SK-N-MC (cell line): ENCODE data around the gene DAB1.

Experiments used
- DNase-seq: peaks from one replicate; pipeline ENCODE4 v3.0.0-alpha.2; 2011; ENCODE audit warnings: low read depth, low spot score
- H3K27ac ChIP-seq: fragments of 200-600 bp; sonication (generic); 2 replicates; pipeline ENCODE4 v1.5.1; 2016; ENCODE audit warnings: mixed run types
- H3K36me3 ChIP-seq: fragments of 200-600 bp; sonication (generic); 2 replicates; pipeline ENCODE4 v1.6.1; 2017; ENCODE audit warnings: antibody characterized with exemption, low read length, mixed read lengths; ENCODE audit not compliant: insufficient read depth
- H3K4me3 ChIP-seq: fragments of 200-600 bp; sonication (generic); 2 replicates; pipeline ENCODE4 v1.5.1; 2016
- H3K9ac ChIP-seq: fragments of 200-600 bp; sonication (generic); 2 replicates; pipeline ENCODE4 v1.8.0; 2017; ENCODE audit warnings: mixed run types, mixed read lengths; ENCODE audit not compliant: insufficient read length
- H3K9me3 ChIP-seq: fragments of 200-600 bp; sonication (generic); 2 replicates; pipeline ENCODE4 v1.6.1; 2017; ENCODE audit warnings: low read depth, mild to moderate bottlenecking, antibody characterized with exemption, low read length, moderate library complexity, mixed read lengths
- EZH2 ChIP-seq: fragments of 200-600 bp; sonication (generic); IDR thresholded peaks from one replicate; pipeline ENCODE4 v1.6.1; 2017; ENCODE audit warnings: antibody characterized with exemption
- FOXP2 ChIP-seq: optimal IDR thresholded peaks from 2 replicates; pipeline ENCODE3; 2011; ENCODE audit warnings: mild to moderate bottlenecking, moderate library complexity; ENCODE audit not compliant: insufficient read depth; ENCODE audit errors: extremely low read length, control extremely low read depth
- POLR2AphosphoS5 ChIP-seq: IDR thresholded peaks from 2 replicates; pipeline ENCODE4 v1.6.1; 2012; ENCODE audit warnings: mild to moderate bottlenecking, low read depth, low read length, borderline replicate concordance

Gene DAB1

DNA sequence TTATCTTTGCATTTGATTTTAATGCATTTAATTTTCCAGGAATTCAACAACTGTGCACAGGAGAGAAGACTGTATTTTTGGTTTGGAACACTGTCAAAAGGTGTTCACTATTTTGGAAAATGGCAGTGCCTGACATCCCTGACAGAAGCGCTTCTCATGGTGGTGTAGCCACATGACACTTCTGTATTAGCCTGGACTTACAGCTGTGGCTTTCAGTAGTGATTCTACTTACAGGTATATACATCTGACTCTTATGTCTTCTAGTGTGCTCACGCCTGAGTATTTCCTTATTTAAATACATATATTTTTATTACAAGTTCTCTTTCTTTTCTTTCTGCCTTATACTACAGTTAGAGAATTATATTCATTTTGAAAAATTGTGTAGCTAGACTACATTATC lies 405.7 kb downstream of the DAB1 start:
- Histone ChIP-seq H3K4me3 (no peak overlapping the region), H3K9ac (no peak overlapping the region), H3K27ac (no peak overlapping the region), H3K9me3 (no peaks in the 10 kb centered on the region), H3K36me3 (no peaks in the 10 kb centered on the region)
- no peak for TF ChIP-seq EZH2
- no peak for TF ChIP-seq POLR2AphosphoS5
- no peak for TF ChIP-seq FOXP2
- no peak for DNase-seq

- Histone ChIP-seq H3K4me3 (no peak overlapping the region), H3K9ac (no peak overlapping the region), H3K9me3 (no peaks in the 10 kb centered on the region), H3K36me3 (no peaks in the 10 kb centered on the region), H3K27ac (no peak overlapping the region)
- DNase-seq = no peak
- no peak for TF ChIP-seq FOXP2
- TF ChIP-seq EZH2 = no peak
- TF ChIP-seq POLR2AphosphoS5 = no peak
Observed at GRCh38 chr1:57017717-57018116, 406.1 kb downstream of the DAB1 start.

- no peak for DNase-seq
- no peak for TF ChIP-seq POLR2AphosphoS5
- H3K9ac ChIP-seq = no peak overlapping the region
- H3K9me3 ChIP-seq = no peaks in the 10 kb centered on the region
- H3K27ac ChIP-seq = no peak overlapping the region
- H3K4me3 ChIP-seq = no peak overlapping the region
- no peaks in the 10 kb centered on the region for H3K36me3 ChIP-seq
Observed at GRCh38 chr1:57017200-57017599, 406.7 kb downstream of the DAB1 start.

GRCh38 chr1:57015071-57015470 lies 408.8 kb downstream of the DAB1 start:
- Histone ChIP-seq H3K9me3 (no peaks in the 10 kb centered on the region), H3K27ac (no peak overlapping the region), H3K36me3 (no peaks in the 10 kb centered on the region), H3K9ac (no peak overlapping the region), H3K4me3 (no peak overlapping the region)
- no peak for DNase-seq
- TF ChIP-seq POLR2AphosphoS5 (no peak), EZH2 (no peak), FOXP2 (no peak)

- no peak for DNase-seq
- no peaks in the 10 kb centered on the region for H3K36me3 ChIP-seq
Observed at GRCh38 chr1:57013522-57013921, 410.3 kb downstream of the DAB1 start.

GRCh38 chr1:57012315-57012714 lies 411.5 kb downstream of the DAB1 start:
- no peak overlapping the region for H3K27ac ChIP-seq
- no peaks in the 10 kb centered on the region for H3K9me3 ChIP-seq

More at GRCh38 chr1:57013522-57013921, 410.3 kb downstream of the DAB1 start:
- TF ChIP-seq EZH2 = no peak
- TF ChIP-seq POLR2AphosphoS5 = no peak
- TF ChIP-seq FOXP2 = no peak
- Histone ChIP-seq H3K4me3 (no peak overlapping the region), H3K9ac (no peak overlapping the region), H3K27ac (no peak overlapping the region), H3K9me3 (no peaks in the 10 kb centered on the region)

DNA sequence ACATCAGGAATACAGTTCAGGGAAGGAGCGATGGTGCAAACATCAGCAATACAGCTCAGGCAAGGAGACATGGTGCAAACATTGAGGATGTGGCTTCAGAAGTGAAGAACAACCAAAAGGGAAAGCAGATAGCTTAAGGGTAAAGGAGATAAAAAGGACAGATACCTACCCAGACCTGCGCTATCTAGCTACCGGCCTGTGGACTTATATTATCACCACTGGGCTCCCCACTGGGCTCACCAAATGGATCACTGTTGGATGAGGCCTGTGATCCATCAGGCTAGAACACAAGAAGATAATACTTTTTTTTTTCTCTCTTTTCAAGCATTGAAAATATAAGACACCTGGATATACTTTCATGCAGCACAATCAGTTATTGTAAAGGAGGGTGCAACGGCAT lies 413.3 kb downstream of the DAB1 start:
- TF ChIP-seq EZH2 (no peak), POLR2AphosphoS5 (no peak), FOXP2 (no peak)
- no peaks in the 10 kb centered on the region for H3K9me3 ChIP-seq
- DNase-seq = no peak
- no peaks in the 10 kb centered on the region for H3K36me3 ChIP-seq
- H3K4me3 ChIP-seq = no peak overlapping the region
- H3K9ac ChIP-seq = no peak overlapping the region
- no peak overlapping the region for H3K27ac ChIP-seq

More at GRCh38 chr1:57012315-57012714, 411.5 kb downstream of the DAB1 start:
- H3K4me3 ChIP-seq = no peak overlapping the region
- H3K36me3 ChIP-seq = no peaks in the 10 kb centered on the region
- TF ChIP-seq POLR2AphosphoS5 (no peak), FOXP2 (no peak), EZH2 (no peak)
- DNase-seq = no peak
- H3K9ac ChIP-seq = no peak overlapping the region

- Histone ChIP-seq H3K27ac (no peak overlapping the region), H3K4me3 (no peak overlapping the region), H3K9me3 (no peaks in the 10 kb centered on the region), H3K9ac (no peak overlapping the region), H3K36me3 (no peaks in the 10 kb centered on the region)
- no peak for TF ChIP-seq POLR2AphosphoS5
- no peak for TF ChIP-seq EZH2
- TF ChIP-seq FOXP2 = no peak
- DNase-seq = no peak
Observed at GRCh38 chr1:57007948-57008347, 415.9 kb downstream of the DAB1 start.

DNA sequence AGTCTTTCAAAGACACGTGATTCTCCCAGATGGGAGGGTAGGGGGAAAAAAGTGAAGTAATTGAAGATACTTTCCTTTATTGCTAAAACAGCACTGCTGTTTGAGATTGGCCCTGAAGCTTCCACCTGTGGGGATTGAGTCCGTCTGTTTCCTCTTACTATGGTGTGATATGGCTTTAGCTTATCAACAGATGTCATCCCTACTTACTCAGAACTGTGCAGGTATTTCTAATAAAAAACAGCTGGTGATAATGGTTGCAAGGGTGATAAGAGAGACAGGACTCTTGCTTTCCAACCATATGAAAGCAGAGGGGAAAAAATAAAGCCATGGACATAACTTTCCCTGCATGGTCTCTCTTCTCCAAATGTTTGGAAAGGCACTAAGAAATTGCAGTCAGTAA lies 416.4 kb downstream of the DAB1 start:
- no peak for DNase-seq
- H3K9ac ChIP-seq = no peak overlapping the region
- H3K4me3 ChIP-seq = no peak overlapping the region
- no peaks in the 10 kb centered on the region for H3K9me3 ChIP-seq
- H3K27ac ChIP-seq = no peak overlapping the region
- TF ChIP-seq EZH2 (no peak), POLR2AphosphoS5 (no peak), FOXP2 (no peak)
- no peaks in the 10 kb centered on the region for H3K36me3 ChIP-seq
